Right forelimb (tissue), 1 donor: ENCODE results near the gene GLIPR1L2.
"Not testable (repeated sequence)": the region's sequence is repeated elsewhere in the genome, so short reads cannot be mapped to it uniquely, and the experiment has no call there.

ENCODE experiments used
- DNase-seq: peaks from one replicate; pipeline ENCODE4 v3.0.0-alpha.2; 2018

GLIPR1L2 gene

GRCh38 chr12:75390899-75391538 is at the start of gene GLIPR1L2:
Gene GLIPR1L2, plus strand, starts transcription at chr12:75391089. Its CDS starts 28 bp downstream, at chr12:75391117.
- peak; percentile 97 for DNase-seq

- no peak for DNase-seq
These were observed 49.0 kb upstream of the GLIPR1L2 start for GRCh38 chr12:75341873-75342272.

GRCh38 chr12:75345531-75345930 is 45.4 kb upstream of the GLIPR1L2 start:
- DNase-seq = no peak

- not testable (repeated sequence) for DNase-seq
These were observed 44.7 kb upstream of the GLIPR1L2 start for GRCh38 chr12:75346215-75346614.

- DNase-seq = no peak
These were observed 40.9 kb upstream of the GLIPR1L2 start for GRCh38 chr12:75349946-75350345.

GRCh38 chr12:75350413-75350812 is 40.5 kb upstream of the GLIPR1L2 start:
- no peak for DNase-seq

GRCh38 chr12:75354011-75354410 is 36.9 kb upstream of the GLIPR1L2 start:
- no peak for DNase-seq

GRCh38 chr12:75360920-75361319 is 30.0 kb upstream of the GLIPR1L2 start:
- DNase-seq = no peak

GRCh38 chr12:75361408-75361807 is 29.5 kb upstream of the GLIPR1L2 start:
- no peak for DNase-seq

- no peak for DNase-seq
These were observed 26.0 kb upstream of the GLIPR1L2 start for GRCh38 chr12:75364919-75365318.

GRCh38 chr12:75366629-75367028 is 24.3 kb upstream of the GLIPR1L2 start:
- no peak for DNase-seq

GRCh38 chr12:75374971-75375370 is 15.9 kb upstream of the GLIPR1L2 start:
- DNase-seq = no peak

- no peak for DNase-seq
These were observed 12.5 kb upstream of the GLIPR1L2 start for GRCh38 chr12:75378354-75378753.

- no peak for DNase-seq
These were observed 1.8 kb upstream of the GLIPR1L2 start for GRCh38 chr12:75389061-75389460.

- no peak for DNase-seq
These were observed 1.2 kb upstream of the GLIPR1L2 start for GRCh38 chr12:75389706-75390105.

- DNase-seq = no peak
These were observed 562 bp upstream of the GLIPR1L2 start for GRCh38 chr12:75390156-75390898.

- no peak for DNase-seq
These were observed 13.3 kb downstream of the GLIPR1L2 start for GRCh38 chr12:75404231-75404630.

- DNase-seq = no peak
These were observed 16.8 kb downstream of the GLIPR1L2 start for GRCh38 chr12:75407683-75408082.

GRCh38 chr12:75409830-75410229 is 18.9 kb downstream of the GLIPR1L2 start:
- DNase-seq = no peak

GRCh38 chr12:75414671-75415070 is 23.8 kb downstream of the GLIPR1L2 start:
- no peak for DNase-seq

- DNase-seq = no peak
These were observed 29.0 kb downstream of the GLIPR1L2 start for GRCh38 chr12:75419841-75420240.

- no peak for DNase-seq
These were observed 36.6 kb downstream of the GLIPR1L2 start for GRCh38 chr12:75427491-75427890.

- DNase-seq = no peak
These were observed 37.9 kb downstream of the GLIPR1L2 start for GRCh38 chr12:75428767-75429166.

- DNase-seq = no peak
These were observed 42.0 kb downstream of the GLIPR1L2 start for GRCh38 chr12:75432924-75433323.

- DNase-seq = no peak
These were observed 46.7 kb downstream of the GLIPR1L2 start for GRCh38 chr12:75437564-75437963.
